ENCODE measurements around the gene PHACTR2.
"Not testable (repeated sequence)": the region's sequence is repeated elsewhere in the genome, so short reads cannot be mapped to it uniquely, and the experiment has no call there.

PHACTR2 gene

DNA sequence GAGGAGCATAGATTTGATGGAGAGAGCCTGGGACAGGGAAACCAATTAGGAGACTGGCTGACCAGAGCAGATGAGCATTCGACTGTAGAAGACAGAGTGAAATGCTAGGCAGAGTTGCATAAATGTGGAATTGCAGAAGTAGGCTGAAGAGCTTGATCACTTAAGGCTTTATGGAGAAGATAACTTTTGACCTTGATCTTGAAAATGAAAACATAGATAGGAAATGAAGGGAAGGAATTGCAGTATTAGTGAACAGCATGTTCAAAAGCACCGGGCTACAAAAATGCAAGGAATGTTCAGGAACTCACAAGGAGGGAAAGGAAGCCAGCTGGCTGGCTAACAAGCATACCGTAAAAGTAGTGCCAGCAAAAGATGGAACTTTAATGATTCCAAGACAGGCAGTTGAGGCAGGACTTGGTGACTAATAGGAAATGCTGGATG, 144.8 kb downstream of the PHACTR2 start:
- Mint-ChIP-seq H3K27me3 (no peaks in the 10 kb centered on the region), H3K9me3 (no peaks in the 10 kb centered on the region), H3K4me3 (no peak overlapping the region), H3K27ac (no peak overlapping the region), H3K4me1 (ENCODE audit: low read depth) (no peaks in the 10 kb centered on the region), H3K36me3 (ENCODE audit: low read depth) (peaks cover 65% of the 10 kb centered on the region)
- intact Hi-C loops (cut with micrococcal nuclease) = no loop called here

DNA sequence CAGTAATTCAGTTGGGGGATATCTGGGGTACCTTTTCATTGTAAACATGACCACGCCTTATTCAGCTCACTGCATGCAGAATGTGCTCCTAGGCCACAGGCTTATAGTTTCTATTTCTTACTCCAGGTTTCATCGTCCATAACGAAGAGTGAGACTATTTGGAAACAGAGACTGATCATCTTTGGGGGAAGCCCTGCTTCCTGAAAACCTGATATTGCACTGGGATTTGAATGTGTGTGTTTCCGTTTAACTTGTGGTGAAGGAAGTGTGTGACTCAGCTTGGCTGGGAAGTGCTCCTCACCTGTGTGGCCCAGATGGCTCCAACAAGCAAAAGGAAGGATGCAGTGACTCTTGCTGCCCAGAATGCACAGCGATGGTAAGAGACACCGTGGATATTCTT, 145.8 kb downstream of the PHACTR2 start:
- Mint-ChIP-seq H3K36me3 (ENCODE audit: low read depth) (peaks cover 56% of the 10 kb centered on the region), H3K4me1 (ENCODE audit: low read depth) (no peaks in the 10 kb centered on the region), H3K4me3 (no peak overlapping the region), H3K27me3 (no peaks in the 10 kb centered on the region), H3K27ac (no peak overlapping the region), H3K9me3 (no peaks in the 10 kb centered on the region)
- intact Hi-C loops (cut with micrococcal nuclease) = no loop called here

DNA sequence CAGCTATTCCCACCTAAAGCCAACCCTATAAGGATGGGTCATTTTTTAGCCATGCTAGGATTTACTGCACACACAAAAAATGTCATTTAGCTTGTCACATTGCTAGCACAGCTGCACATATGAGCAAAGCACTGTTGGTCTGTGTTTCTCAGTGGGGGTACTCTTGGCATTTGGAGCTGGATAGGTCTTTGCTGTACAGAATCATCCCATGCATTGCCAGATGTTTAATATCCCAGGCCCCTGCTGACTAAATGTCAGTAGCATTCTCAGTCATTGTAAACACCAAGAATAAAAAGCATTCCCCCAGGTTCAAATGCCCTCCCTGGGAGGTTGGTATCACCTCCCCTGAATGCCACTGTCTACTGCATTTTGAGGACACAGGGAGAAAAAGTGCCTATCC, 150.8 kb downstream of the PHACTR2 start:
- Mint-ChIP-seq H3K27me3 (no peaks in the 10 kb centered on the region), H3K27ac (no peak overlapping the region), H3K4me3 (no peak overlapping the region), H3K9me3 (no peaks in the 10 kb centered on the region), H3K36me3 (ENCODE audit: low read depth) (peaks cover 45% of the 10 kb centered on the region), H3K4me1 (ENCODE audit: low read depth) (no peaks in the 10 kb centered on the region)
- intact Hi-C loops (cut with micrococcal nuclease) = no loop called here

DNA sequence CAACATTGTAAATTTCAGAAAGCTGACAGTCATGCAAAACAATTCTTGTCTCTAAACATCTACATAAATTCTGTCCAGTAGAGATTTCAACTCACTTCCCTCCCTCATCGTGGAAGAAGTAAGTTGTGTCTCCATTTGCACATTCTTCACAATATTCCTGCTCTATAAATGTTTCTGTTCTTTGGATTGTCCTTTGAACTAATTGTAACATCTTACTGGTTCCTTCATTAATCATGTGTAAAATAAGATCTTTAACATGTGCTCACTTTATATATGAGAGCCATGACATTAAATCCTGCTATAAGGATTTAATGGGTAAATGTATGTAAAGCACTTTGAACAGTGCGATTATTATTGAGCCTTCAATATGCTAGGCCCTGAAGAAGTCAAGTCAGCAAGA, 158.4 kb downstream of the PHACTR2 start:
- Mint-ChIP-seq H3K27me3 (no peaks in the 10 kb centered on the region), H3K9me3 (no peaks in the 10 kb centered on the region), H3K27ac (no peak overlapping the region), H3K36me3 (ENCODE audit: low read depth) (peaks cover 12% of the 10 kb centered on the region), H3K4me1 (ENCODE audit: low read depth) (no peaks in the 10 kb centered on the region), H3K4me3 (no peak overlapping the region)
- intact Hi-C loops (cut with micrococcal nuclease) = no loop called here

DNA sequence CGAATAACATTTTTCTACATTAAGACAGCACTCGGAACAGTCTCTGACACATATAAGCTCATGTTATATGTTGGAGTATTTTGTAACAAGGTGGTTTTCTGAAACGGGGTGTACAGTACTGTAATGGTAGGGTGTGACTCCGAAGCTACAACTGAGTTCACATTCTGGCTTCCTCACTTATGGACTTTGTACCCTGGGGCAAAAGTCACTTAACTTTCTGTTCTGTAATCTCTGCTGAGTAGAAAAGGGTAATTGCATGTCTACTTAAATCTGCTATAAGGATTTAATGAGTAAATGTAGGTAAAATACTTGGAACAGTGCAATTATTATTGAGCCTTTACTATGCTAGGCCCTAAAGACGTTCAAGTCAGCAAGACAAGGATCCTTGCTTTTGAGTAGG, 160.6 kb downstream of the PHACTR2 start:
- Mint-ChIP-seq H3K27me3 (no peaks in the 10 kb centered on the region), H3K4me1 (ENCODE audit: low read depth) (peaks cover 5% of the 10 kb centered on the region)

DNA sequence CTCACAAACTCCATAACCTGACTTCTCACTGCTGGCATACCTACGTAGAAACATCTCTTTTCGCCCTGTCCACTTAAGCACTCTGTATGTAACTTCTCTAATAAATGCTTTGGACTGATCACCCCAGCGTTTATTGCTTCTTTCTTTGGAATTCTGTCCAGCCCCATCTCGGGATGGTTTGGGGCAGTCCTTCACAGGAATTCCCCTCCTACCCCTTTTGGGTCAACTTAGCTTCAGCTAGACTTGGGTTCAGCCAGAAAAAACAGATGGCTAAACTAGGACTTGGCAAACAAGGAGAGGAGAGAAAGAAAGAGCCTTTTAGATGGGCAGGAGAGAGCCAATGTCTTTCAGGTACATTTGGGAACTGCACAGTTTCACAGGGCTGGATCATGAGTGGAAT, 161.4 kb downstream of the PHACTR2 start:
- no peaks in the 10 kb centered on the region for H3K9me3 Mint-ChIP-seq

More for the DNA sequence above, 160.6 kb downstream of the PHACTR2 start:
- H3K27ac Mint-ChIP-seq = no peak overlapping the region
- intact Hi-C loops (cut with micrococcal nuclease) = no loop called here
- H3K36me3 Mint-ChIP-seq (ENCODE audit: low read depth) = peaks cover 2% of the 10 kb centered on the region
- H3K4me3 Mint-ChIP-seq = no peak overlapping the region
- H3K9me3 Mint-ChIP-seq = no peaks in the 10 kb centered on the region

DNA sequence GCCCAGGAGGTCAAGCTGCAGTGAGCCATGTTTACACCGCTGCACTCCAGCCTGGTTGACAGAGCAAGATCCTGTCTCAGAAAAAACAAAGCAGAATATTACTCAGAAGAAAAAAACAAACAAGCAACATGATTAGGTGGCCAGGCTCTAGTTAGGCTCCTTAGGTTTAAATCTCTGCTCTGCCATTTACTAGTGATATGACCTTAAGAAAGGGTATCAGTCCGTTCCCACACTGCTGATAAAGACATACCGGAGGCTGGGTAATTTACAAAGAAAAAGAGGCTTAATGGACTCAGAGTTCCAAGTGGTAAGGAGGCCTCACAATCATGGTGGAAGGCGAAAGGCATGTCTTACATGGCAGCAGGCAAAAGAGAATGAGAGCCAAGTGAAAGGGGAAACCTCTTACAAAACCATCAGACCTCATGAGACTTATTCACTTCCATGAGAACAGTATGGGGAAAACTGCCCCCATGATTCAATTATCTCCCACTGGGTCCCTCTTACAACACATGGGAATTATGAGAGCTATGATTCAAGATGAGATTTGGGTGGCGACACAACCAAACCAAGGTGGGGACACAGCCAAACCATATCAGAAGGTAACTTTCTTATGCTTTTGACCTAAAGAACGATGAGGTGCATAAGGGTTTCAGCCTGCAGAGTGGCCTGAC, 163.0 kb downstream of the PHACTR2 start:
- Mint-ChIP-seq H3K36me3 (ENCODE audit: low read depth) (peaks cover 16% of the 10 kb centered on the region), H3K4me1 (ENCODE audit: low read depth) (peaks cover 16% of the 10 kb centered on the region), H3K9me3 (no peaks in the 10 kb centered on the region), H3K4me3 (no peak overlapping the region), H3K27me3 (no peaks in the 10 kb centered on the region), H3K27ac (no peak overlapping the region)
- intact Hi-C loops (cut with micrococcal nuclease) = loop anchor here (5.0 to 10.0 kb wide), 3 partner anchors 163 to 254 kb away; partner anchors contain the start of genes PHACTR2 and SF3B5

More for the DNA sequence above, 161.4 kb downstream of the PHACTR2 start:
- peaks cover 7% of the 10 kb centered on the region for H3K36me3 Mint-ChIP-seq (ENCODE audit: low read depth)
- intact Hi-C loops (cut with micrococcal nuclease) = no loop called here
- H3K27ac Mint-ChIP-seq = no peak overlapping the region
- H3K4me1 Mint-ChIP-seq (ENCODE audit: low read depth) = peaks cover 13% of the 10 kb centered on the region
- no peak overlapping the region for H3K4me3 Mint-ChIP-seq
- no peaks in the 10 kb centered on the region for H3K27me3 Mint-ChIP-seq

DNA sequence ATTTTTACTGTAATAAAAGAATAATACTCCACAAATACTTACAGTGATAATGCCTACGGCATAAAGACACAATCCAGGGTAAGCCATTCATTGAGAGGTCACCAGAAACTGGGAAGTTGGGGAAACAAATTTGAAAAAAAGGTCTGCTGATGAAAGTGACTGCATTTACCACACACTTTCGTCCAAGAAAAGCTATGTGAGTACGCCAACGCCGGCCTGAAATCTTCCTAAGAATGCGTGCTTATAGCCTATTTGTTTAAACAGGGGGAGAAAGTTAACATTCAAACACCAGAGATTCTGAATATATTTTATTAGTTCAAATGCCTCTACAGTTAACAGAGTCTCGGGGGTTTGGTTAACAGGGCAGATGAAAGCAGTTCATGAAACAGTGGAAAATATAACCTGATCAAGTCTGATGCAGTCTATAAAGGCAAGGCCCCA, 164.7 kb downstream of the PHACTR2 start:
- no peaks in the 10 kb centered on the region for H3K9me3 Mint-ChIP-seq
- H3K36me3 Mint-ChIP-seq (ENCODE audit: low read depth) = peaks cover 34% of the 10 kb centered on the region
- H3K4me3 Mint-ChIP-seq = peak overlapping the region; percentile 91
- intact Hi-C loops (cut with micrococcal nuclease) = loop anchor here (2.0 to 10.0 kb wide), 4 partner anchors 165 to 276 kb away; partner anchors contain the start of genes PHACTR2 and SF3B5
- peak overlapping the region; percentile 95 for H3K27ac Mint-ChIP-seq
- H3K27me3 Mint-ChIP-seq = no peaks in the 10 kb centered on the region
- peaks cover 16% of the 10 kb centered on the region for H3K4me1 Mint-ChIP-seq (ENCODE audit: low read depth)

DNA sequence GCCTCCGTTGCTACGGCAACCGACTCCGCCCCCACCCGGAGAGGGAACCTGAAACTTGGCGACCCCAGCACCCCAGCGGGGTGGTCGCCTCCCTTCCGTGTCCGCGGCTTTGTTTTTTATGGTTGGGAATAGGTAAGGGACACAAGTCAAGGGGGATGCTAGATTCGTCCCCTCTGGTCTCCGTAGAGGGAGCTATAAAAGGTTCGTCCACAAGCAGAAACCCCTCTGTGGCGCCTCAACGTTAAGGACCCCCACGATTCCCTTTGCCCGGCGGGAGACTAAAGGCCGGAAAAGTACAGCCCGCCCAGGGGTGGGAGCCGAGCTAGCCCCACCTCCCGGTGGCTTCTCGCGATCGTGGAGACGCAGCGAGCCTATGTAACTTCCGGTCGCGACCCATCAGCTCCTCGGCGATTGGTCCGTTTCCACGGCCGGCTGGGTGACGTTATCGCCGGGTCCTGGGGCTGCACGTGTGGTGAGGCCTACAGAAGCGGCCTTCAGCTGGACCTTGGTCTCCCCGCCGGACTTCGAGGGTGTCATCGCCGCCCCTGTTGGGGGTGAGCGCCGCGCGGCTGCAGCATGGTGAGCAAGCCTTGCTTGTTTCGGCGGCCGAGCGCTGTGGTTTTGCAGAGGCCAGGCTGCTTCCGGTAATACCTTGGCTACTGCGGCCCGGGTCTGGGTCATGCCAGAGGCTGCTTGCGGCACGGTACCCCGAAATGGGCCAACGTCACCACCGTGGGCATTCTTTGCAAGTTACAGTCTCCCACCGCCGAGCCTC, 165.3 kb downstream of the PHACTR2 start, which contains the start of gene LTV1:
LTV1 (plus strand) TSS at position 437 of the 775 bp plus-strand sequence; CDS start at position 577, 140 bp downstream.
- intact Hi-C loops (cut with micrococcal nuclease) = loop anchor here (1.0 to 10.0 kb wide), 5 partner anchors 166 to 332 kb away; partner anchors contain the start of genes FUCA2, PHACTR2 and SF3B5
- Mint-ChIP-seq H3K9me3 (no peaks in the 10 kb centered on the region), H3K36me3 (ENCODE audit: low read depth) (peaks cover 40% of the 10 kb centered on the region), H3K27ac (peak within 1 kb of the TSS; percentile 95), H3K4me3 (peak within 1 kb of the TSS; percentile 91), H3K27me3 (no peaks in the 10 kb centered on the region), H3K4me1 (ENCODE audit: low read depth) (peaks cover 16% of the 10 kb centered on the region)

DNA sequence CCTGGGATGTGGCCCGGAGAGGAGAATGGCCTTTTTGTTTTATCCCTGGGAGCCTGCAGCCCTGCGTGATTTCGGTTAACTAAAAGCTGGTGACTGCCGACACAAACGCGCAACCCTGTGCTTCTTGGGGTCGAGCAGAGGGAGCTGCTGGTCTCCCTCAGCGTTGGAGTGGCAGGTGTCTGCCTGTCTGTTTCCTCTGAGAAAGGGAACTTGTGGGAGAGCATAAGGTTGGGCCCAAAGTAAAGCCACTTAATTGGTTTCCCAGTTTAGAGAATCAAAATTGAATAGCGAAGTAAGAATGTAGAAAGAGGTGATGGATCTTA, 165.9 kb downstream of the PHACTR2 start:
- peak overlapping the region; percentile 95 for H3K27ac Mint-ChIP-seq
- intact Hi-C loops (cut with micrococcal nuclease) = loop anchor here (1.0 to 10.0 kb wide), 5 partner anchors 166 to 332 kb away; partner anchors contain the start of genes FUCA2, PHACTR2 and SF3B5
- no peaks in the 10 kb centered on the region for H3K9me3 Mint-ChIP-seq
- H3K27me3 Mint-ChIP-seq = no peaks in the 10 kb centered on the region
- H3K4me1 Mint-ChIP-seq (ENCODE audit: low read depth) = peaks cover 21% of the 10 kb centered on the region
- H3K36me3 Mint-ChIP-seq (ENCODE audit: low read depth) = peaks cover 45% of the 10 kb centered on the region
- peak overlapping the region; percentile 91 for H3K4me3 Mint-ChIP-seq

DNA sequence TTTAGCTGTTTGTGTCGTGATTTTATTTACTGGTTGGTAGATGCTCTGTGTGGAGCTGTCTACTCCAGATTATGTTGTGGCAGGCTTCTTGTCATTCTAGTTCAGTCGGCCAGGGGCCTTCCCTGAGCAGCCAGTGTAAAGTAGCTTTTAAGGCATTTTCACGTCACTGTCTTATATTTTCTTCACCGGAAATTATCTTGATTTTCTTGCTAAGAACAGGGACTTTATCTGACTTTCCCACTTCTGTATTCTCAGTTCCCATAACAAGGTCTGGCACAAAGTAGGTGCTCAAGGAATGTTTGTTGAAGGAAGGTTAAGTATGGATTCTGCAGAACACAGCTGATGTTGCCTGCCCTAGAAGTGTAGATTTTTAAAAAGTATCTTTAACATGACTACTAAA, 166.2 kb downstream of the PHACTR2 start:
- Mint-ChIP-seq H3K4me1 (ENCODE audit: low read depth) (peaks cover 25% of the 10 kb centered on the region), H3K27ac (peak overlapping the region; percentile 95), H3K36me3 (ENCODE audit: low read depth) (peaks cover 49% of the 10 kb centered on the region), H3K27me3 (no peaks in the 10 kb centered on the region), H3K9me3 (no peaks in the 10 kb centered on the region), H3K4me3 (peak overlapping the region; percentile 91)
- intact Hi-C loops (cut with micrococcal nuclease) = loop anchor here (5.0 to 10.0 kb wide), 3 partner anchors 167 to 251 kb away; partner anchors contain the start of genes PHACTR2 and SF3B5

DNA sequence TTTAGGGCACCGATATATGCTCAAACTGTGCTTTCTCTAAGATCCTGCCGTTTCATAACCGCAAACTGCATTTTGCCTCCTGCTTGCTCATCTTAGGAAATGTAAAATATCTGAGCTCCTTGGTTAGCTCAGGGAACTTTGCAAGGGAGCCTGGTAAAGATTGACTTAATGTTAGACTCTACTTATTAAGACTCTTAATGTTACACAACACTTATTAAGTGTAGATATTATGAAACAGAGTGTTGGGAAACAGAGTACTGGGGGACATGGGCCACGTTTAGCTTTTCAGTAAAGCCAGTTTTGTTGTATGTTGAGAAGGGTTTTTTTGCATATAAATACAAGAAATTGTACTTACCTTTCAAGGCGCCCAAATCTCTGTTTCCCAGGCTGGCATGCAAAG, 167.3 kb downstream of the PHACTR2 start:
- intact Hi-C loops (cut with micrococcal nuclease) = loop anchor here (10.0 kb wide), 2 partner anchors 170 to 250 kb away; partner anchors contain the start of gene SF3B5

DNA sequence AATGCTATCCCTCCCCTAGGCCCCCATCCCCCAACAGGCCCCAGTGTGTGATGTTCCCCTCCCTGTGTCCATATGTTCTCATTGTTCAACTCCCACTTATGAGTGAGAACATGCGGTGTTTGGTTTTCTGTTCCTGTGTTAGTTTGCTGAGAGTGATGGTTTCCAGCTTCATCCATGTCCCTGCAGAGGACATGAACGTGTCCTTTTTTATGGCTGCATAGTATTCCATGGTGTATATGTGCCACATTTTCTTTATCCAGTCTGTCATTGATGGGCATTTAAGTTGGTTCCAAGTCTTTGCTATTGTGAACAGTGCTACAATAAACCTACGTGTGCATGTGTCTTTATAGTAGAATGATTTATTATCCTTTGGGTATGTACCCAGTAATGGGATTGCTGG, 173.9 kb downstream of the PHACTR2 start:
- Mint-ChIP-seq H3K4me1 (ENCODE audit: low read depth) (peaks cover 28% of the 10 kb centered on the region), H3K36me3 (ENCODE audit: low read depth) (peaks cover 100% of the 10 kb centered on the region)
- H3K9me3 Mint-ChIP-seq; H3K27me3 Mint-ChIP-seq; H3K27ac Mint-ChIP-seq; H3K4me3 Mint-ChIP-seq; intact Hi-C loops (cut with micrococcal nuclease): not testable (repeated sequence)

More for the DNA sequence above, 167.3 kb downstream of the PHACTR2 start:
- Mint-ChIP-seq H3K4me3 (no peak overlapping the region), H3K9me3 (no peaks in the 10 kb centered on the region), H3K27ac (no peak overlapping the region), H3K27me3 (no peaks in the 10 kb centered on the region), H3K36me3 (ENCODE audit: low read depth) (peaks cover 59% of the 10 kb centered on the region), H3K4me1 (ENCODE audit: low read depth) (peaks cover 31% of the 10 kb centered on the region)

DNA sequence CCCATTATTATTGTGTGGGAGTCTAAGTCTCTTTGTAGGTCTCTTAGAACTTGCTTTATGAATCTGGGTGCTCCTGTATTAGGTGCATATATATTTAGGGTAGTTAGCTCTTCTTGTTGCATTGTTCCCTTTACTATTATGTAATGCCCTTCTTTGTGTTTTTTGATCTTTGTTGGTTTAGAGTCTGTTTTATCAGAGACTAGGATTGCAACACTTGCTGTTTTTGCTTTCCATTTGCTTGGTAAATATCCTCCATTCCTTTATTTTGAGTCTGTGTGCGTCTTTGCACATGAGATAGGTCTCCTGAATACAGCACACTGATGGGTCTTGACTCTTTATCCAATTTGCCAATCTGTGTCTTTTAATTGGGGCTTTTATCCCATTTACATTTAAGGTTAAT, 177.3 kb downstream of the PHACTR2 start:
- intact Hi-C loops (cut with micrococcal nuclease); H3K4me3 Mint-ChIP-seq; H3K9me3 Mint-ChIP-seq; H3K27me3 Mint-ChIP-seq; H3K27ac Mint-ChIP-seq: not testable (repeated sequence)
- Mint-ChIP-seq H3K4me1 (ENCODE audit: low read depth) (peaks cover 13% of the 10 kb centered on the region), H3K36me3 (ENCODE audit: low read depth) (peaks cover 99% of the 10 kb centered on the region)
